NT2/D1 (cell line): ENCODE measurements around the gene HOXC13.

Experiments used
- SUZ12 ChIP-seq: IDR thresholded peaks from 2 replicates; pipeline ENCODE4 v1.6.1; 2011; ENCODE audit not compliant: insufficient read length, insufficient read depth; ENCODE audit errors: extremely low read depth
- YY1 ChIP-seq: IDR thresholded peaks from 2 replicates; pipeline ENCODE4 v1.6.1; 2011; ENCODE audit not compliant: insufficient read length, insufficient read depth
- ZNF274 ChIP-seq: IDR thresholded peaks from 2 replicates; pipeline ENCODE4 v1.6.1; 2011; ENCODE audit warnings: mild to moderate bottlenecking, low read depth, low read length

DNA sequence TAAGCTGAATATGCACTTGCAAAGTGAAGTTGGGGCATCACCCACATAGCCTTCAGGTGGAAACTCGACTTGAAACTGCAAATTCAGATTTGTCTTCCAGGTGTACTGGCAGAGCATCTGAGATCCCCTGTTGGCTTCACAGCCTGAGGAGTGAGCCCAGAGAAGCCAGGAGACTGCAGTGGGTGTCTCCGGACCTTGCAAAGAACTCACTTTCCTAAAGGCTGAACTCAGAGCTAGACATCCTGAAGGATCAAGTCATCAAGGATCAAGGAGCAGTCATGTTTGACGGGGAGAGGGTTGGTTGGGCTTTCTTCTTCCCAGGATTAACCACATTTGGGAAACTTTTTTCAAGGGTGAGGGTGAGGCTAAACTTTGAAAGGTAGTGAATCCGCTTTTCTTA is 9.1 kb upstream of the HOXC13 start:
- no peak for TF ChIP-seq SUZ12
- TF ChIP-seq ZNF274, result no peak
- TF ChIP-seq YY1, result no peak
